Measurements from ENCODE around the gene RHBDL2. TPM values are rescaled to one million over a fixed set of nuclear protein-coding genes. Genes with fewer than 3 reads are reported as not detected.

RHBDL2 gene
- total and polyA plus RNA-seq, 2 experiments from 2014 or later, result 0.90 to 1.2 TPM

- H3K27me3 Mint-ChIP-seq (ENCODE audit: insufficient read depth, low read depth, poor library complexity), result peaks cover 4% of the 10 kb centered on the region
- no peaks in the 10 kb centered on the region for H3K27me3 ChIP-seq (ENCODE audit: insufficient read depth)
- TF ChIP-seq STAT1 (IDR thresholded peaks at IDR 0.05; ENCODE audit: unreplicated experiment) (no peak), ZNF114 (CRISPR knock-in tag; IDR thresholded peaks at IDR 0.05) (no peak), POLR2AphosphoS5 (IDR thresholded peaks at IDR 0.05; ENCODE audit: low read depth) (no peak), ZNF462 (CRISPR knock-in tag; IDR thresholded peaks at IDR 0.05) (no peak), CTCF (conservative IDR thresholded peaks at IDR 0.05; ENCODE audit: low read depth in 2 of 2) (no peak), EZH2 (IDR thresholded peaks at IDR 0.05; ENCODE audit: low read depth, unreplicated experiment) (no peak), NANOG (IDR thresholded peaks at IDR 0.05; ENCODE audit: borderline replicate concordance) (no peak), ZNF331 (CRISPR knock-in tag; IDR thresholded peaks at IDR 0.05; ENCODE audit: low read depth) (no peak), EZH2phosphoT487 (IDR thresholded peaks at IDR 0.05; ENCODE audit: unreplicated experiment) (no peak)
- H3K79me2 ChIP-seq (replicated peaks; ENCODE audit: insufficient read depth), result no peaks in the 10 kb centered on the region
- H3K4me3 Mint-ChIP-seq, result no peak overlapping the region
- no peaks in the 10 kb centered on the region for H3K4me1 ChIP-seq (ENCODE audit: insufficient read depth)
- H3F3A ChIP-seq (replicated peaks; ENCODE audit: low read depth), result 0 out of 2 replicates have a peak, but pooled peaks cover under 1% of the 10 kb centered on the region
- H2AFZ ChIP-seq, result no peak overlapping the region
- H3K9me3 Mint-ChIP-seq, result peaks cover 11% of the 10 kb centered on the region
- no peaks in the 10 kb centered on the region for H3K4me1 Mint-ChIP-seq
- ATAC-seq, result no peak
- no peak for DNase-seq (ENCODE audit: low spot score)
- H3K4me2 ChIP-seq, result no peak overlapping the region
- H3K4me3 ChIP-seq, result no peak overlapping the region
- no peaks in the 10 kb centered on the region for H4K20me1 ChIP-seq (replicated peaks; ENCODE audit: insufficient read depth)
- no peaks in the 10 kb centered on the region; the same call in 1 of the 2 replicates for H3K36me3 ChIP-seq (ENCODE audit: insufficient read depth)
- H3K27ac Mint-ChIP-seq, result no peak overlapping the region
- no peaks in the 10 kb centered on the region for H3K9me2 ChIP-seq (ENCODE audit: insufficient read depth)
- H3K27ac ChIP-seq (ENCODE audit: low read depth), result no peak overlapping the region
- H3K36me3 Mint-ChIP-seq (ENCODE audit: low read depth), result peaks cover 4% of the 10 kb centered on the region; the same call in 1 of the 3 replicates
Measured at GRCh38 chr1:38905985-38906384, 35.6 kb downstream of the RHBDL2 start.
